KBM-7 (cell line): ENCODE measurements around the gene BOD1L2.

ENCODE experiments used
- DNase-seq: peaks from one replicate; pipeline ENCODE4 v3.0.0-alpha.2; 2015
- in situ Hi-C: fragments of 300-500 bp; cut with MboI; formaldehyde crosslinking; loops from 2 replicates; pipeline ENCODE4 v1.14.3; 2020; ENCODE audit warnings: low sequenced_read_pairs, low pct_unique_long_range_greater_than_20kb, mixed read lengths

BOD1L2 gene

DNA sequence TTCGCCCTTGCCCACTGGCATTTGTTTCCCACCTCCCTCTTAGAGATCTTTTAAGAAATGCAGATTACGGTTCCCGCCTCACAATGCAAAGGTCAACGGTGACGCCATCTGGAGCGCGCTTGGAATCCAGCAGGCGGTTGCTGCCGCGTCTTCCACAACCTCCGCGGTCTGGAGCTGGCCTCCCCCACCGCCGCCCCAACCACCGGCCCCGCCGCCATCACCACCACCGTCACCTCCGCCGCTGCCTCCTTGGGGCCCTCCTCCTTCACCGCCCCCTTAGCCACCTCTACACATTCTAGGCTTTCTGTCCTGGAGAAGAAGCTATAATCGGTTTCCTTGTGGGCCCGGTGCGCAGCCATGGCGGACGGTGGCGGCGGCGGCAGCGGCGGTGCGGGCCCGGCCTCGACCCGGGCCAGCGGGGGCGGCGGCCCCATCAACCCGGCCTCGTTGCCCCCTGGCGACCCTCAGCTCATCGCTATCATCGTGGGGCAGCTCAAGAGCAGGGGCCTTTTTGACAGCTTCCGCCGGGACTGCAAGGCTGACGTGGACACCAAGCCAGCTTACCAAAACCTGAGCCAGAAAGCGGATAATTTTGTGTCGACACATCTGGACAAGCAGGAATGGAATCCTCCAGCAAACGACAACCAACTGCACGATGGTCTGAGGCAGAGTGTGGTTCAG lies at the start of gene BOD1L2:
Gene BOD1L2 (plus strand): TSS at position 132 of the 681 bp plus-strand sequence. CDS start 226 bp downstream, at position 358.
- in situ Hi-C loops, result no loop called here
- no peak for DNase-seq

- in situ Hi-C loops, result no loop called here
- peak; percentile 57 for DNase-seq
These were observed 39.6 kb upstream of the BOD1L2 start for GRCh38 chr18:57107140-57107832.

GRCh38 chr18:57110290-57110689 lies 36.6 kb upstream of the BOD1L2 start:
- in situ Hi-C loops, result no loop called here
- DNase-seq, result no peak

DNA sequence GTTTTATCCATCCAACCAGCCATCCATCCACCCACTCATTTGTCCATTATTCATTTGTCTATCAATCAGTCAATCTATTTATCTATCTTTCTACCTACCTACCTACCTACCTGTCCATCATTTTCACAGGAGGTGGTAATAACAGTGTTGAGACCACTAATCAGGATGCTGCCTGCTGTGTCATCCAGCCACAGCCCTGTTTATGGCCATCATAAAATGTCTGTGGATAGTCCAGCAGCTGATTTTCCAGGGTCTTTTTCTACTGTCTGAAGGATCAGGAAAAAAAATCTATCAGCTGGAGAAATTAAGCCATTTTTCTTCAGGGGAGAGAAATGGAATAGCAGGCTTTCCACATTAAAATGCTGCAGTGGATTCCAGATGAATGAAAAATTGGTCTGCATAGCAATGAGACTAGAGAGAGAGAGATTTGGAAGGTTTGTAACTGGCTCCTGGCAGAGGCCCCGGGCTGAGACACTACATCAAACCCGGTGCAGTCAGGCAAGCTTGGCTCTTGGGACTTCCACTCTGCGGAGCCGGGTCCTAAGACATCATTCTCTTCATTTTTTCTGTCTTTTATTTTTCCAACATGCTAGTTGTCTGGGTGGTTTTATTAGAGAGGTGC lies 33.0 kb upstream of the BOD1L2 start:
- in situ Hi-C loops, result no loop called here
- no peak for DNase-seq

DNA sequence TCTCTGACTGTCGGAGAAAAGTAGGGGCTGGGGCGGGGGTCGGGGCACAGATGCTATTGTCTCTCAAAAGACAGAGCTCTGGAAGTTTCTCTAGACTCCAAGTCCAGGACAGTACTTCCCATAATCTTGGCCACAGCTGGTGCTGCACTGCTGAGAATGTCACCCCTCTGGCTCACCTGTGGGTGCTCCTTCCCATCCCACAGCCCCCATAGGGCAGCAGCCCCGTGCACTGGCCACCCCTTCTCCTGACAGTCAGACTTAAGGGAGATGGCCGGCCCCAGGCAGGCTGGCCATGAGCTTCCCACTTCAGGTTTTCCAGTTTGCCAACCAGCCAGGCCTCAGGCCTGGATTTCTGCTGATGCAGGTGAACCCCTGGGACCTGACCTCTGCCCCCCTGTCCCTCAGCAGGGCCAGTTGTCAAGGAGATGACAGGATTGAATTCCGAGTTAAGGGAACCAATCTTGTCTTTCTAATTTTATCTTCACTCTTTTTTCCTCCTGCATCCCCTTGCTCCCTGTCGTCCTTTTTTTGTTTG lies 30.2 kb upstream of the BOD1L2 start:
- in situ Hi-C loops, result no loop called here
- DNase-seq, result no peak

- in situ Hi-C loops, result no loop called here
- DNase-seq, result no peak
These were observed 25.3 kb upstream of the BOD1L2 start for GRCh38 chr18:57121542-57122112.

DNA sequence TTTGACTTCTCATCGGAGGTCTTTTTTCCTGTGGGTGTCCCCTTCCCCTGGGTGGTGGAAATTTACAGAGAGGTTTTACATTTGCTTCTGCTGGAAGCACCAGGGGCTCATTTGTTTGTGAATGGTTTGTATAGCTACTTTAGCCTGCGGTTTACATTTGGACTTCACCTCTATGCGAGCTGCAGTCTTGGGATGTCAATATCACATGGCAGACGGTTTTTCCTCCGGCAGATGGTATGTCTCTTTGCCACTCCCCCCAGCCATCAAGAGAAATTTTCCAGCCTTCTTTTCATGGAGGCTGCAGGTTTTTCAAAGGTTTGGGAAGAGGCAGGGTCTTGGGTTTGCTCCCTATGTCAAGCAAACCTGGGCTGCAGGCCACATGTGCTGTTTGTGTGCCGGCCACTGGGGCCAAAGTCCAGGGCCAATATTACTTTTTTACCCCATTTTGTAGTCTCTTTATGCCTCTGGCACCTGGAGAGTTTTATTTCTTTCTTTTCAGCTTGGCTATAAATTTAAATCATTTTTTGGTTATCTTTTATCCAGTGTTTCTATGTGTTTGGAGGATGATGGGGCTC lies 23.9 kb upstream of the BOD1L2 start:
- in situ Hi-C loops, result no loop called here
- DNase-seq, result no peak

- DNase-seq, result peak; percentile 48
- in situ Hi-C loops, result no loop called here
These were observed 21.3 kb upstream of the BOD1L2 start for GRCh38 chr18:57125627-57126026.

- in situ Hi-C loops, result no loop called here
- no peak for DNase-seq
These were observed 18.5 kb upstream of the BOD1L2 start for GRCh38 chr18:57128220-57128932.

- in situ Hi-C loops, result no loop called here
- no peak for DNase-seq
These were observed 15.8 kb upstream of the BOD1L2 start for GRCh38 chr18:57131101-57131500.

DNA sequence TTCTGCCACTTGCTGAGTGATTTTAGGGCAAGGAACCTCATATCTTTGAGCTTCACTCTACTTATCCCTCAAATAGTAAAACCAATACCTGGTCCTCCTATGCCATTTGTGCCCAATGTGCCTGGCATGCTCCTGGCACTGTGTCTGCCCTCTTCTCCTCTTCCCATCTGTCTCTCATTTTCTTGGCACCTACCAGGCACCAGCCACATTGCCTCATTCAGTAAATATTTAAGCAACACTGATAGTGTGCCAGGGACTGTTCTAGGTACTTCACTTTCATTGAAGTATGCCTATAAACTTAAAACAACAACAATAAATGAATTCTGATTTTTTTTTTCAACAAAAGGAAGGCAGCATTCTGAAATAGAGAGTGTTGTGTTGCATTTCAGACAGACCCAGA lies 15.1 kb upstream of the BOD1L2 start:
- in situ Hi-C loops, result no loop called here
- DNase-seq, result no peak

GRCh38 chr18:57134618-57135135 lies 12.2 kb upstream of the BOD1L2 start:
- in situ Hi-C loops, result no loop called here
- peak; percentile 51 for DNase-seq

- DNase-seq, result no peak
- in situ Hi-C loops, result no loop called here
These were observed 11.2 kb upstream of the BOD1L2 start for GRCh38 chr18:57135699-57136098.

DNA sequence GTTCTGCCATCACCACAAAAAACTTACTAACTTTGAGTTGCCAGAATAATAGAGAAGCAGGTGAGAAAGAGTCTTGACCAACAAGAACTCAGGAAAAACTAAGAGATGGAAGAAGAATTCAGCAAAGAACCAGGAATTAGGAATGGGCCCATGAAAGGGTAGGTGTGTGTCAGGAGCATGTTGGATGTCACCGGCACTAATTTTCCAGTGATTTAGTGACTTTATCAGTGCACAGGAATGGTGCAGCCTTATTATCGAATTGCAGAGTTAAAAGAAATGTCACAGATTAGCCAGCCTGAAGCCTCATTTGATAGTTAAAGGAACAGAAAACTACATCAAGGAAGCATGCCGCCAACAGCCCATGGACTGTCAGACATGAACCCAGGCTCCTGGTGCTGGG lies 9.0 kb upstream of the BOD1L2 start:
- in situ Hi-C loops, result no loop called here
- DNase-seq, result no peak

- peak; percentile 58 for DNase-seq
- in situ Hi-C loops, result no loop called here
These were observed 5.4 kb upstream of the BOD1L2 start for GRCh38 chr18:57141208-57142129.

DNA sequence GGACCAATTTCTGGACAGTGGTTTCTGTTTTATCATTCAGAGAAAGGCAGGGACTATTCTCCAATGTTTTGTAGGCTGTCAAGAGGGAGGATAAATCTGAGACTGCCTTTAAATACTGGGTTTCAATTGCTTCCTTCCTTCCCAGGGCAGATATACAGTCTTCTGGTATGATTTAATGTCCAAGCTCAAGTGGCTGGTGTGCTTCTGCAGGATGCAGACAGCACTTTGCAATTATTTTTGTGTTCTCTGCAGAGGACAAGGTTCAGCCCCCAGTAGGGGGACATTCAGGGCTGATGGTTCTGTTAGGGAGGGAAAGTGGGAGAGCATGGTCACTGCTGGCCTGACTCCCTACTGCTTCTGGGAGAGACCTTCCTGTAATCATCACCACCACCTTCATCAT lies 4.6 kb upstream of the BOD1L2 start:
- in situ Hi-C loops, result no loop called here
- no peak for DNase-seq

GRCh38 chr18:57143265-57143664 lies 3.6 kb upstream of the BOD1L2 start:
- DNase-seq, result no peak
- in situ Hi-C loops, result no loop called here

DNA sequence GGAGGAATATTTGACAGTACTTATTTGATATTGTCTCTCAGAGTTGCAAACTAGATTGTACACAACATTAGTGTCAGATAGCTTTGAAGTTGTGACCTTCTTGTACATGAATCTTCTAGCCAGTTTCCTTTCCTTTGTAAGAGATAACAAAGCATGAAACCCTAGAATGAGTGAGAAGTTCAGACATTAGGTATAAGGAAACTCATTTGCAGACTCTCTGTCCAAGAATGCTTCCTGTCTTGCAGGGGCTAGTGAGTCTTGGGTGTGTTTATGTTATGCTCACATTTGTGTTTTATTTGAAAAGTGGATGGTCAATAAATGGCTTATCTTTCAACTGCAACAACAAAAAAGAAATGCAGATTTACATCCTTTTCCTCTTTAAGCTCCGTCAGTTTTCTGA lies 1.4 kb downstream of the BOD1L2 start:
- in situ Hi-C loops, result no loop called here
- DNase-seq, result no peak
